Gastrocnemius medialis (tissue), 4 donors: Measurements from ENCODE around the gene ITPR2. TPM values are rescaled to one million over a fixed set of nuclear protein-coding genes. Genes with fewer than 3 reads are reported as not detected.

ENCODE experiments used
- ATAC-seq, 2 donors: fragments of 150-250 bp; one replicate each; pipeline ENCODE4 v1.9.1; 2016
- DNase-seq, 2 donors: peaks; one replicate each; pipeline ENCODE4 v3.0.0-alpha.2; 2019
- H3K27ac ChIP-seq, 4 donors: fragments of 200-600 bp; sonication (generic); 1 replicate in 1 of 4; 2 replicates in 3 of 4; pipeline ENCODE4 v1.5.1; 2016 to 2018; ENCODE audit warnings: mild to moderate bottlenecking in 2 of 4, moderate library complexity in 1 of 4
- H3K27me3 ChIP-seq, 3 donors: fragments of 200-600 bp; sonication (generic) in 2 of 3; 1 replicate in 1 of 3; 2 replicates in 2 of 3; pipeline versions ENCODE4 v1.5.1 to v1.6.0; 2016 to 2019; ENCODE audit warnings: mild to moderate bottlenecking in 1 of 3, moderate library complexity in 1 of 3
- H3K36me3 ChIP-seq, 2 donors: fragments of 200-600 bp; sonication (generic) in 1 of 2; one replicate each; pipeline ENCODE4 v1.5.1; 2017 to 2018
- H3K4me1 ChIP-seq, 2 donors: fragments of 200-600 bp; sonication (generic) in 1 of 2; one replicate each; pipeline ENCODE4 v1.5.1; 2016 to 2017; ENCODE audit warnings: mild to moderate bottlenecking in 2 of 2
- H3K4me3 ChIP-seq, 4 donors: fragments of 200-600 bp; sonication (generic) in 3 of 4; 1 replicate in 1 of 4; 2 replicates in 3 of 4; pipeline ENCODE4 v1.5.1; 2016 to 2019; ENCODE audit warnings: mild to moderate bottlenecking in 2 of 4
- H3K9me3 ChIP-seq, 3 donors: fragments of 200-600 bp; sonication (generic) in 2 of 3; 1 replicate in 1 of 3; 2 replicates in 2 of 3; pipeline ENCODE4 v1.5.1; 2016 to 2019
- CTCF ChIP-seq, 5 experiments: fragments of 450-650 bp in 3 of 5; fragments of 200-600 bp in 2 of 5; sonication (generic) in 2 of 5; IDR thresholded peaks in 4 of 5; conservative IDR thresholded peaks in 1 of 5; 1 replicate in 4 of 5; 2 replicates in 1 of 5; pipeline ENCODE4 v1.5.1; 2016 to 2019; ENCODE audit warnings: antibody characterized with exemption in 5 of 5, mild to moderate bottlenecking in 3 of 5, moderate library complexity in 3 of 5
- POLR2A ChIP-seq, 2 donors: fragments of 450-650 bp; IDR thresholded peaks; one replicate each; pipeline ENCODE4 v1.6.1; 2017; ENCODE audit warnings: antibody characterized with exemption in 2 of 2, mild to moderate bottlenecking in 2 of 2, moderate library complexity in 2 of 2
- in situ Hi-C, 4 donors: fragments of 200-750 bp; cut with MboI; loops; one replicate each; pipeline versions ENCODE4 v1.15.0 to v1.8.0; 2017; ENCODE audit warnings: low sequenced_read_pairs in 4 of 4
- intact Hi-C: fragments of 100-400 bp; cut with DNase I; formaldehyde crosslinking; loops from one replicate; pipeline ENCODE4 v1.15.1; 2023; ENCODE audit warnings: low total_unique reads
- total RNA-seq, 4 donors: library from RNA; depleted of rRNA; stranded (reverse); fragments of >200 nt; gene quantifications; one replicate each; pipeline versions ENCODE4 v1.1.0 to v1.2.3, GENCODE V29; 2016

ITPR2 gene
- total RNA-seq, 4 donors from 2014 or later, result 3.8 to 23.8 (median 4.1) TPM

- intact Hi-C loops, result no loop called here
- TF ChIP-seq POLR2A (IDR thresholded peaks at IDR 0.05), result no peak
- no peak for TF ChIP-seq CTCF (IDR thresholded peaks at IDR 0.05 in 4 of 5, conservative IDR thresholded peaks at IDR 0.05 in 1 of 5)
- in situ Hi-C loops, result no loop called here
- Histone ChIP-seq H3K27me3 (no peaks in the 10 kb centered on the region), H3K36me3 (no peaks in the 10 kb centered on the region), H3K9me3 (no peaks in the 10 kb centered on the region), H3K4me1 (no peaks in the 10 kb centered on the region), H3K27ac (no peak overlapping the region), H3K4me3 (no peak overlapping the region)
- no peak for DNase-seq
- no peak for ATAC-seq
Measured at GRCh38 chr12:26499979-26500640, 332.9 kb downstream of the ITPR2 start.

- no peak for ATAC-seq
- Histone ChIP-seq H3K27me3 (no peaks in the 10 kb centered on the region), H3K36me3 (no peaks in the 10 kb centered on the region), H3K9me3 (no peaks in the 10 kb centered on the region), H3K4me1 (no peaks in the 10 kb centered on the region), H3K4me3 (no peak overlapping the region), H3K27ac (no peak overlapping the region)
- no peak for TF ChIP-seq POLR2A (IDR thresholded peaks at IDR 0.05)
- TF ChIP-seq CTCF (IDR thresholded peaks at IDR 0.05 in 4 of 5, conservative IDR thresholded peaks at IDR 0.05 in 1 of 5), result no peak
- no peak for DNase-seq
- in situ Hi-C loops (no loop called here), intact Hi-C loops (no loop called here)
Measured at GRCh38 chr12:26496170-26496569, 336.8 kb downstream of the ITPR2 start.

- TF ChIP-seq POLR2A (IDR thresholded peaks at IDR 0.05) (no peak), CTCF (IDR thresholded peaks at IDR 0.05 in 4 of 5, conservative IDR thresholded peaks at IDR 0.05 in 1 of 5) (no peak)
Measured at GRCh38 chr12:26493656-26494055, 339.3 kb downstream of the ITPR2 start.

GRCh38 chr12:26492406-26492805 is 340.6 kb downstream of the ITPR2 start:
- Histone ChIP-seq H3K4me3 (no peak overlapping the region), H3K27ac (no peak overlapping the region), H3K9me3 (no peaks in the 10 kb centered on the region), H3K36me3 (no peaks in the 10 kb centered on the region), H3K27me3 (no peaks in the 10 kb centered on the region), H3K4me1 (no peaks in the 10 kb centered on the region)
- no peak for TF ChIP-seq POLR2A (IDR thresholded peaks at IDR 0.05)
- TF ChIP-seq CTCF (IDR thresholded peaks at IDR 0.05 in 4 of 5, conservative IDR thresholded peaks at IDR 0.05 in 1 of 5), result no peak
- DNase-seq, result no peak
- intact Hi-C loops, result no loop called here
- ATAC-seq, result no peak
- in situ Hi-C loops, result no loop called here

More at GRCh38 chr12:26493656-26494055, 339.3 kb downstream of the ITPR2 start:
- no peak for DNase-seq
- no peaks in the 10 kb centered on the region for H3K36me3 ChIP-seq
- in situ Hi-C loops (no loop called here), intact Hi-C loops (no loop called here)
- no peaks in the 10 kb centered on the region for H3K9me3 ChIP-seq
- H3K4me1 ChIP-seq, result no peaks in the 10 kb centered on the region
- H3K27ac ChIP-seq, result no peak overlapping the region
- no peaks in the 10 kb centered on the region for H3K27me3 ChIP-seq
- no peak for ATAC-seq
- H3K4me3 ChIP-seq, result no peak overlapping the region

- ATAC-seq, result no peak
- no peak overlapping the region for H3K4me3 ChIP-seq
- no peak for DNase-seq
- no peaks in the 10 kb centered on the region for H3K4me1 ChIP-seq
- no peaks in the 10 kb centered on the region for H3K36me3 ChIP-seq
- H3K27ac ChIP-seq, result no peak overlapping the region
- intact Hi-C loops, result no loop called here
- in situ Hi-C loops, result no loop called here
- no peaks in the 10 kb centered on the region for H3K9me3 ChIP-seq
- TF ChIP-seq POLR2A (IDR thresholded peaks at IDR 0.05) (no peak), CTCF (IDR thresholded peaks at IDR 0.05 in 4 of 5, conservative IDR thresholded peaks at IDR 0.05 in 1 of 5) (no peak)
- H3K27me3 ChIP-seq, result no peaks in the 10 kb centered on the region
Measured at GRCh38 chr12:26489908-26490307, 343.1 kb downstream of the ITPR2 start.
